ENCODE results near the gene CDK7. TPM values are rescaled to one million over a fixed set of nuclear protein-coding genes. Genes with fewer than 3 reads are reported as not detected.

Gene CDK7
- total RNA-seq, 2 donors from 2014 or later = 4.0 to 14.5 TPM

DNA sequence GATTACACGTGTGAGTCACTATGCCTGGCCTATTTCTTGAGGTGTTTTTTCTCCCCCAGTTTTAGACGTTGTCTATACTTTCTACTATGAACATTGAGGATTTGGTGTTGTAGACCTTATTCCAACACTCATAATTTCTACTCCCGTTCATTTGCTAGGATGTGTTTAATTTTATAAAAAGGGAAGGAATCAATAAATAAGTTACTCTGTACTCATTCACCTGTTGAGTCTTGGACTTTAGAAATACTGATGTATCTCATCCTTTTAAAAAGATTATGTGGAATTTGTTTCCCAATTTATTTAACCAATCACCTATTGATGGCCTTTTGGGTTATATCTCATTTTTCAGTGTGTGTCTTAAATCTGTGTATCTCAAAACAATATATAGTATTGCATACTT is 3.2 kb downstream of the CDK7 start:
- peaks cover 14% of the 10 kb centered on the region for H3K4me1 ChIP-seq
- 66 to 73% methylated on average over 3 of the region's 3 CpGs for WGBS, 2 donors

DNA sequence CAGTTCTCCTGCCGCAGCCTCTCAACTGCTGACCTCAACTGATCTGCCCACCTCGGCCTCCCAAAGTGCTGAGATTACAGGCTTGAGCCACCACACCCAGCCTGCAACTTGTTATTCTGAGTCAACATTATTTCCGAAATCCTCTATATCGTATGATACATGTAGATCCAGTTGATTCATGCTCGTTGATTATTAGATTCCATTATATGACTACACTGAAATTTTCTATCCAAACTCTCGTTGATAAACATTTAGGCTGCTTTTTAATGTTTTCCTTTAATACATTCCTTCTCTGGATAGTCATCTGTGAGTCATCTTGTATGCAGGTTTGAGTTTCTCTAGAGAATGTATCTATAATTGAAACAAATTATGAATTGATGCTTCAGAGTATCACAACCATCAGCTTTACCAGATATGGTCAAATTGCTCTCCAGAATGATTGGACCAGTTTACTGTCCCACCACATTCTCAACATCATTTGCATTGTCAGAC is 4.1 kb downstream of the CDK7 start:
- ATAC-seq = no peak
- intact Hi-C loops (cut with DNase I) = no loop called here
- no peak for DNase-seq
- Histone ChIP-seq H3K9me3 (no peaks in the 10 kb centered on the region), H3K27ac (no peak overlapping the region), H3K27me3 (no peaks in the 10 kb centered on the region), H3K4me1 (peaks cover 14% of the 10 kb centered on the region), H3K36me3 (replicated peaks in 1 of 2; ENCODE audit: insufficient read depth in 1 of 2, low read depth in 2 of 2) (no peaks in the 10 kb centered on the region), H3K4me3 (no peak overlapping the region)
- TF ChIP-seq POLR2A (IDR thresholded peaks at IDR 0.05) = no peak
- TF ChIP-seq CTCF (IDR thresholded peaks at IDR 0.05) = no peak
- whole genome bisulfite sequencing, 2 donors = 82% methylated on average over 6 of the region's 6 CpGs

More for the DNA sequence above, 3.2 kb downstream of the CDK7 start:
- Histone ChIP-seq H3K27ac (no peak overlapping the region), H3K9me3 (no peaks in the 10 kb centered on the region), H3K4me3 (no peak overlapping the region), H3K27me3 (no peaks in the 10 kb centered on the region), H3K36me3 (replicated peaks in 1 of 2; ENCODE audit: insufficient read depth in 1 of 2, low read depth in 2 of 2) (no peaks in the 10 kb centered on the region)
- intact Hi-C loops (cut with DNase I) = no loop called here
- no peak for TF ChIP-seq CTCF (IDR thresholded peaks at IDR 0.05)
- no peak for TF ChIP-seq POLR2A (IDR thresholded peaks at IDR 0.05)
- no peak for DNase-seq
- ATAC-seq = no peak

GRCh38 chr5:69242215-69242927 is 7.7 kb downstream of the CDK7 start:
- Histone ChIP-seq H3K4me1 (no peaks in the 10 kb centered on the region), H3K4me3 (no peak overlapping the region), H3K27ac (no peak overlapping the region), H3K36me3 (replicated peaks in 1 of 2; ENCODE audit: insufficient read depth in 1 of 2, low read depth in 2 of 2) (no peaks in the 10 kb centered on the region), H3K9me3 (no peaks in the 10 kb centered on the region), H3K27me3 (no peaks in the 10 kb centered on the region)
- ATAC-seq (no peak), DNase-seq (no peak)
- WGBS, 2 donors = 68 to 69% methylated on average over 8 of the region's 8 CpGs
- intact Hi-C loops (cut with DNase I) = no loop called here
- TF ChIP-seq CTCF (IDR thresholded peaks at IDR 0.05) (no peak), POLR2A (IDR thresholded peaks at IDR 0.05) (no peak)

DNA sequence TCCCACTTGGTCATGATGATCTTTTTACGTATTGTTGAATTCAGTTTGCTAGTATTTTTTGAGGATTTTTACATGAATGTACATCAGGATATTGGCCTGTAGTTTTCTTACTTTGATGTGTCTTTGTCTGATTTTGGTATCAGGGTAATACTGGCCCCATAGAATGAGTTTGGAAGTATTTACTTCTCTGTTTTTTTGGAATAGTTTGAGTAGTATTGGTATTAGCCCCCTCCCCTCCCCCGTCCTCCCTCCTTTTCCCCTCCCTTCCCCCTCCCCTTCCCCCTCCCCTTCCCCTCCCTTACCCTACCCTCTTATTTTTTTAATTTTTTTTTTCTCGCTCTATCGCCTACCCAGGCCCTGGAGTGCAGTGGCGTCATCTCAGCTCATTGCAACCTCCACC is 10.3 kb downstream of the CDK7 start:
- Histone ChIP-seq H3K4me1 (no peaks in the 10 kb centered on the region), H3K36me3 (replicated peaks in 1 of 2; ENCODE audit: insufficient read depth in 1 of 2, low read depth in 2 of 2) (no peaks in the 10 kb centered on the region), H3K27ac (no peak overlapping the region), H3K9me3 (no peaks in the 10 kb centered on the region), H3K4me3 (no peak overlapping the region), H3K27me3 (no peaks in the 10 kb centered on the region)
- ATAC-seq (no peak), DNase-seq (no peak)
- intact Hi-C loops (cut with DNase I) = no loop called here
- no peak for TF ChIP-seq POLR2A (IDR thresholded peaks at IDR 0.05)
- no peak for TF ChIP-seq CTCF (IDR thresholded peaks at IDR 0.05)
- WGBS, 2 donors = 94 to 97% methylated on average over 5 of the region's 5 CpGs

DNA sequence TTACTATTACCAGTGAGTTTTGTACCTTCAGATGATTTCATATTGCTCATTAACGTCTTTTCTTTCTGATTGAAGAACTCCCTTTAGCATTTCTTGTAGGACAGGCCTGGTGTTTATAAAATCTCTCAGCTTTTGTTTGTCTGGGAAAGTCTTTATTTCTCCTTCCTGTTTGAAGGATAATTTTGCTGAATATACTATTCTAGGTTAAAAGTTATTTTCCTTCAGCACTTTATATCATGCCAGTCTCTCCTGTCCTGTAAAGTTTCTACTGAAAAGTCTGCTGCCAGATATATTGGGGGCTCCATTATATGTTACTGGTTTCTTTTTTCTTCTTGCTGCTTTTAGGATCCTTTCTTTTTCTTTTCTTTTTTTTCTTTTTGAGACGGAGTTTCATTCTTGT is 13.3 kb downstream of the CDK7 start:
- DNase-seq = no peak

More for the DNA sequence above, 13.3 kb downstream of the CDK7 start:
- TF ChIP-seq CTCF (IDR thresholded peaks at IDR 0.05) = no peak
- no peak for TF ChIP-seq POLR2A (IDR thresholded peaks at IDR 0.05)
- WGBS, 2 donors = 96 to 98% methylated on average over 2 of the region's 2 CpGs
- intact Hi-C loops (cut with DNase I) = no loop called here
- no peaks in the 10 kb centered on the region for H3K36me3 ChIP-seq (replicated peaks in 1 of 2; ENCODE audit: insufficient read depth in 1 of 2, low read depth in 2 of 2)
- H3K9me3 ChIP-seq = no peaks in the 10 kb centered on the region
- no peak for ATAC-seq
- H3K27me3 ChIP-seq = no peaks in the 10 kb centered on the region
- no peak overlapping the region for H3K4me3 ChIP-seq
- H3K27ac ChIP-seq = no peak overlapping the region
- no peaks in the 10 kb centered on the region for H3K4me1 ChIP-seq
